Measurements from ENCODE around the gene CSE1L. TPM values are rescaled to one million over a fixed set of nuclear protein-coding genes. Genes with fewer than 3 reads are reported as not detected.
"Not testable (repeated sequence)": the region's sequence is repeated elsewhere in the genome, so short reads cannot be mapped to it uniquely, and the experiment has no call there.

Gene CSE1L
- total and polyA plus RNA-seq, 7 donors, result 37.2 to 75.7 (median 51.7) TPM

- no peaks in the 10 kb centered on the region for H3K4me1 ChIP-seq
- TF ChIP-seq CTCF (IDR thresholded peaks at IDR 0.05), result no peak
- intact Hi-C loops (cut with DNase I), result no loop called here
- DNase-seq, result no peak
- no peaks in the 10 kb centered on the region for H3K27me3 ChIP-seq (ENCODE audit: insufficient read depth in 3 of 3, low read length in 2 of 3)
- WGBS, 3 donors, result 78 to 82% (median 79%) methylated on average over 8 of the region's 8 CpGs
- H3K36me3 ChIP-seq (ENCODE audit: insufficient read depth in 1 of 2, low read depth in 1 of 2), result peaks cover 0 to 94% of the 10 kb centered on the region in 2 donors
- H3K9me3 ChIP-seq, result no peaks in the 10 kb centered on the region
- no peak for ATAC-seq
- no peak overlapping the region for H3K4me3 ChIP-seq
- H3K27ac ChIP-seq, result no peak overlapping the region
Observed at GRCh38 chr20:49006446-49006980, 39.6 kb upstream of the CSE1L start.

- Histone ChIP-seq H3K36me3 (ENCODE audit: insufficient read depth in 1 of 2, low read depth in 1 of 2) (peaks cover 15 to 98% of the 10 kb centered on the region in 2 donors), H3K27ac (no peak overlapping the region), H3K4me3 (no peak overlapping the region), H3K4me1 (no peaks in the 10 kb centered on the region), H3K27me3 (ENCODE audit: insufficient read depth in 3 of 3, low read length in 2 of 3) (no peaks in the 10 kb centered on the region), H3K9me3 (no peaks in the 10 kb centered on the region)
- intact Hi-C loops (cut with DNase I), result loop anchor here (5.0 to 10.0 kb wide), 4 partner anchors 65 to 245 kb away; no protein-coding TSS in a partner anchor
- TF ChIP-seq CTCF (IDR thresholded peaks at IDR 0.05), result no peak
- DNase-seq, result no peak
- no peak for ATAC-seq
- 95 to 96% (median 95%) methylated on average over 12 of the region's 12 CpGs for WGBS, 3 donors
Observed at GRCh38 chr20:49009899-49010631, 36.0 kb upstream of the CSE1L start.

GRCh38 chr20:49024220-49024619 is 21.9 kb upstream of the CSE1L start:
- no peak overlapping the region for H3K4me3 ChIP-seq

GRCh38 chr20:49028177-49028576 is 17.9 kb upstream of the CSE1L start:
- H3K4me1 ChIP-seq; DNase-seq; intact Hi-C loops (cut with DNase I); H3K27me3 ChIP-seq (ENCODE audit: insufficient read depth in 3 of 3, low read length in 2 of 3); ATAC-seq; H3K27ac ChIP-seq; H3K4me3 ChIP-seq; H3K9me3 ChIP-seq: not testable (repeated sequence)
- peaks cover 12 to 97% of the 10 kb centered on the region in 2 donors for H3K36me3 ChIP-seq (ENCODE audit: insufficient read depth in 1 of 2, low read depth in 1 of 2)
- WGBS, 3 donors, result 95 to 100% (median 96%) methylated on average over 2 of the region's 2 CpGs

More at GRCh38 chr20:49024220-49024619, 21.9 kb upstream of the CSE1L start:
- ATAC-seq, result no peak
- Histone ChIP-seq H3K36me3 (ENCODE audit: insufficient read depth in 1 of 2, low read depth in 1 of 2) (peaks cover 8 to 96% of the 10 kb centered on the region in 2 donors), H3K4me1 (no peaks in the 10 kb centered on the region), H3K9me3 (no peaks in the 10 kb centered on the region), H3K27me3 (ENCODE audit: insufficient read depth in 3 of 3, low read length in 2 of 3) (no peaks in the 10 kb centered on the region), H3K27ac (no peak overlapping the region)
- intact Hi-C loops (cut with DNase I), result no loop called here
- WGBS, 3 donors, result 97 to 98% (median 98%) methylated on average over 5 of the region's 5 CpGs
- no peak for DNase-seq
- no peak for TF ChIP-seq CTCF (IDR thresholded peaks at IDR 0.05)

DNA sequence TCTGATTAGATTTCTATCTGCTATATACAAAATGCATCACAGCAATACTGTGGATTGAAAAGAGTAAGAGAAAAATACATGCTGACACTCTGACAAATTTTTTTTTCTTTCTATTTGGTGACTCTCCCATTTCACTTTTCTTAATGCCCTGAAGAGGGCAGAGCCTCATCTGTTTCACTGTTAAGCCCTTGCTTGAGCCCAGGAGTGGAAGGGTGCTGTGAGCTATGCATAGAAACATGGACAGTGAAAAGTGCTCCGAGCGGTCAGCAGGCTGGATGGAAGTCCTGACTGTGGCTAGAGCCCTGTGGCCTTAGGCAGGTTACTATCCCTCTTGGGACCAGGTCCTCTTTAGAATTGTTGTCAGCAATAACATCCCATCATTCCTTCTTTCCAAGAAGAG is 17.4 kb upstream of the CSE1L start:
- ATAC-seq (no peak), DNase-seq (no peak)
- H3K27me3 ChIP-seq (ENCODE audit: insufficient read depth in 3 of 3, low read length in 2 of 3), result no peaks in the 10 kb centered on the region
- H3K4me3 ChIP-seq, result no peak overlapping the region
- intact Hi-C loops (cut with DNase I), result no loop called here
- H3K4me1 ChIP-seq, result no peaks in the 10 kb centered on the region
- H3K36me3 ChIP-seq (ENCODE audit: insufficient read depth in 1 of 2, low read depth in 1 of 2), result peaks cover 13 to 99% of the 10 kb centered on the region in 2 donors
- TF ChIP-seq CTCF (IDR thresholded peaks at IDR 0.05), result no peak
- 64 to 79% (median 73%) methylated on average over 2 of the region's 2 CpGs for WGBS, 3 donors
- no peaks in the 10 kb centered on the region for H3K9me3 ChIP-seq
- no peak overlapping the region for H3K27ac ChIP-seq
